ENCODE data around the gene GPC3. TPM values are rescaled to one million over a fixed set of nuclear protein-coding genes. Genes with fewer than 3 reads are reported as not detected.

The GPC3 gene
- total RNA-seq, 2 experiments from 2014 or later, result 0.58 to 0.63 TPM

GRCh38 chrX:133921764-133922389 is 63.5 kb downstream of the GPC3 start:
- Mint-ChIP-seq H3K27ac (no peak overlapping the region), H3K4me3 (no peak overlapping the region), H3K4me1 (ENCODE audit: low read depth) (peaks cover 12% of the 10 kb centered on the region), H3K9me3 (peaks cover 1% of the 10 kb centered on the region), H3K36me3 (ENCODE audit: low read depth) (no peaks in the 10 kb centered on the region), H3K27me3 (no peaks in the 10 kb centered on the region)
- POLR2A ChIA-PET, result interaction anchor here (0.6 to 0.8 kb wide), 2 partner anchors 10 to 265 kb away, joined by 3 to 4 read pairs; no protein-coding TSS in a partner anchor
- TF ChIP-seq CTCF (IDR thresholded peaks at IDR 0.05), result peak; percentile 17
- intact Hi-C loops (cut with micrococcal nuclease), result no loop called here
- CTCF ChIA-PET, result interaction anchor here (0.7 to 2.8 kb wide), 8 partner anchors 10 to 224 kb away, joined by 3 to 14 read pairs (median 3); no protein-coding TSS in a partner anchor
- DNase-seq (peak; percentile 45), ATAC-seq (peak; percentile 67)

DNA sequence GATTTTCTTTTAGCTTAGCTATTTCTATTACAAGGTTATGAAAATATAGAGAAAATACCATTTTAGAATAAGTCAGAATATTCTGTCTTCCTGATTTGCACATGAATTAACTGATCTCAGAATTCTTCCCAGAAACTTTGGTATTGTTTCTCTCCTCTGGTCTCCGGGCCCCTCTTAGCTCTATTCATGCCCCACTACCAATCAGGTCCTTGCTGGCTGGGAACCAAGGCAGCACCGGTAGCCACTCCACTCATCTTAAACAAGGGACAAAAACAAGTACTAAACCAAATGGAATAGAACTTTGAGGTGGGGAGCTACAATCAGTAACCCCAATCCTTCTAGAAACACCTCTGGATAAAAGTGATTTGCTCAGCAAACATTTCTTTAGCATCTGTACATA is 64.3 kb downstream of the GPC3 start:
- CTCF ChIA-PET, result interaction anchor here (0.7 to 2.8 kb wide), 4 partner anchors 11 to 128 kb away, joined by 3 to 14 read pairs (median 4); no protein-coding TSS in a partner anchor
- intact Hi-C loops (cut with micrococcal nuclease), result no loop called here

DNA sequence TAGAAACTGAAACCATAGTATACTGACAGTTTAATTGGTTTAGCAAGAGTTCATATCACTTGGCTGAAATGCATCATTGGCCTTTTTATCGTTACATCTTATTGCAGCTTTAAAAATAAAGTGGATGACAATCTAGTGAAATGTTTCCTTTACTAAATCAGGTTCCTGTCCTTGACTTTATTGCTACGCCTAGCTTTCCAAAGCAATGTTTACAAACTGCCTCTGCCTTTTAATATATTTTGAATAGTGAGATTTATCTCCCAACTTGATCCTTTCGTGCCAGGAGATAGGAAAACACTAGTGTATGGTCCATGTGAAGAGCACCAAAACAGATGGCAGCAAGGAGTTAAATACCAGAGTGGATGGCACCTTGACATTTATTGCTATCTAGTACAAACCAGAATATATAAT is 67.0 kb downstream of the GPC3 start:
- H3K4me3 Mint-ChIP-seq, result no peak overlapping the region
- ChIA-PET POLR2A (no interaction called here), CTCF (no interaction called here)
- H3K36me3 Mint-ChIP-seq (ENCODE audit: low read depth), result no peaks in the 10 kb centered on the region
- peaks cover 1% of the 10 kb centered on the region for H3K9me3 Mint-ChIP-seq
- peaks cover 12% of the 10 kb centered on the region for H3K4me1 Mint-ChIP-seq (ENCODE audit: low read depth)
- ATAC-seq (no peak), DNase-seq (no peak)
- no peak for TF ChIP-seq CTCF (IDR thresholded peaks at IDR 0.05)
- no peaks in the 10 kb centered on the region for H3K27me3 Mint-ChIP-seq
- intact Hi-C loops (cut with micrococcal nuclease), result no loop called here
- no peak overlapping the region for H3K27ac Mint-ChIP-seq

More for the DNA sequence above, 64.3 kb downstream of the GPC3 start:
- Mint-ChIP-seq H3K4me3 (no peak overlapping the region), H3K9me3 (peaks cover 1% of the 10 kb centered on the region), H3K27me3 (no peaks in the 10 kb centered on the region), H3K27ac (no peak overlapping the region), H3K36me3 (ENCODE audit: low read depth) (no peaks in the 10 kb centered on the region), H3K4me1 (ENCODE audit: low read depth) (peaks cover 12% of the 10 kb centered on the region)
- POLR2A ChIA-PET, result no interaction called here
- DNase-seq, result no peak
- TF ChIP-seq CTCF (IDR thresholded peaks at IDR 0.05), result no peak
- ATAC-seq, result no peak

- no peak for TF ChIP-seq CTCF (IDR thresholded peaks at IDR 0.05)
- Mint-ChIP-seq H3K36me3 (ENCODE audit: low read depth) (no peaks in the 10 kb centered on the region), H3K27ac (no peak overlapping the region), H3K9me3 (peaks cover 1% of the 10 kb centered on the region), H3K4me3 (no peak overlapping the region), H3K27me3 (no peaks in the 10 kb centered on the region), H3K4me1 (ENCODE audit: low read depth) (peaks cover under 1% of the 10 kb centered on the region)
- CTCF ChIA-PET, result no interaction called here
- no peak for DNase-seq
- intact Hi-C loops (cut with micrococcal nuclease), result no loop called here
- ATAC-seq, result no peak
- POLR2A ChIA-PET, result no interaction called here
Measured at GRCh38 chrX:133916984-133917722, 68.2 kb downstream of the GPC3 start.

All from activated CD8-positive, alpha-beta T cell treated with anti-CD3 and anti-CD28 coated beads for 36 hours (primary cell).